ENCODE results near the gene EVA1A.

DNA sequence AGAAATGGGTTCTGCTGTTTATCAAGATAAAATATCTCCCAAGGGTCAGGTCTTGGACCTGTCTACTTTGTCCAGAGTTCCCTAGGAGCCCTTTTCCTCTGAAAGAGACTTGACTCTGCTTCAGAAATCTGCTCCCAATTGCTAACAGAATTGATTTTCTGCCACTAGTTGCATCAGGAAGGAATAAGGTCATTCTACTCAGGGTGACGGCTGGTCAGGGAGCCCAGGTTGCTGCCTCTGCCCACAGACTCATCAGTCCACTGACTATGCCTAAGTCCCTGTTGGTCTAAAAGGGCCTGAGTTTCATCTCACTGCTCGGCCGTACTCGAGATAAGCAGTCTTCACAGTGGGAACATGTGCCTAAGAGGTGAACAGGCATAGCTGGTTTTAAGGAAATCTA is 61.2 kb downstream of the EVA1A start:
- TF ChIP-seq ARNTL (CRISPR knock-in tag; IDR thresholded peaks at IDR 0.05; ENCODE audit: borderline replicate concordance, low read depth) (no peak), CSDC2 (CRISPR knock-in tag; IDR thresholded peaks at IDR 0.05) (no peak), RARB (CRISPR knock-in tag; IDR thresholded peaks at IDR 0.05) (no peak), ZNF70 (CRISPR knock-in tag; IDR thresholded peaks at IDR 0.05) (no peak), GLIS3 (CRISPR knock-in tag; IDR thresholded peaks at IDR 0.05) (no peak), SNAI2 (CRISPR knock-in tag; IDR thresholded peaks at IDR 0.05) (no peak), ZNF565 (CRISPR knock-in tag; conservative IDR thresholded peaks at IDR 0.05; ENCODE audit: low read depth) (no peak), ISL1 (CRISPR knock-in tag; IDR thresholded peaks at IDR 0.05) (no peak)
- TF ChIP-seq, protein P1, sequence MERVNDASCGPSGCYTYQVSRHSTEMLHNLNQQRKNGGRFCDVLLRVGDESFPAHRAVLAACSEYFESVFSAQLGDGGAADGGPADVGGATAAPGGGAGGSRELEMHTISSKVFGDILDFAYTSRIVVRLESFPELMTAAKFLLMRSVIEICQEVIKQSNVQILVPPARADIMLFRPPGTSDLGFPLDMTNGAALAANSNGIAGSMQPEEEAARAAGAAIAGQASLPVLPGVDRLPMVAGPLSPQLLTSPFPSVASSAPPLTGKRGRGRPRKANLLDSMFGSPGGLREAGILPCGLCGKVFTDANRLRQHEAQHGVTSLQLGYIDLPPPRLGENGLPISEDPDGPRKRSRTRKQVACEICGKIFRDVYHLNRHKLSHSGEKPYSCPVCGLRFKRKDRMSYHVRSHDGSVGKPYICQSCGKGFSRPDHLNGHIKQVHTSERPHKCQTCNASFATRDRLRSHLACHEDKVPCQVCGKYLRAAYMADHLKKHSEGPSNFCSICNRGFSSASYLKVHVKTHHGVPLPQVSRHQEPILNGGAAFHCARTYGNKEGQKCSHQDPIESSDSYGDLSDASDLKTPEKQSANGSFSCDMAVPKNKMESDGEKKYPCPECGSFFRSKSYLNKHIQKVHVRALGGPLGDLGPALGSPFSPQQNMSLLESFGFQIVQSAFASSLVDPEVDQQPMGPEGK (CRISPR knock-in tag; IDR thresholded peaks at IDR 0.05; ENCODE audit: borderline replicate concordance) = no peak
- TF ChIP-seq, protein P2, sequence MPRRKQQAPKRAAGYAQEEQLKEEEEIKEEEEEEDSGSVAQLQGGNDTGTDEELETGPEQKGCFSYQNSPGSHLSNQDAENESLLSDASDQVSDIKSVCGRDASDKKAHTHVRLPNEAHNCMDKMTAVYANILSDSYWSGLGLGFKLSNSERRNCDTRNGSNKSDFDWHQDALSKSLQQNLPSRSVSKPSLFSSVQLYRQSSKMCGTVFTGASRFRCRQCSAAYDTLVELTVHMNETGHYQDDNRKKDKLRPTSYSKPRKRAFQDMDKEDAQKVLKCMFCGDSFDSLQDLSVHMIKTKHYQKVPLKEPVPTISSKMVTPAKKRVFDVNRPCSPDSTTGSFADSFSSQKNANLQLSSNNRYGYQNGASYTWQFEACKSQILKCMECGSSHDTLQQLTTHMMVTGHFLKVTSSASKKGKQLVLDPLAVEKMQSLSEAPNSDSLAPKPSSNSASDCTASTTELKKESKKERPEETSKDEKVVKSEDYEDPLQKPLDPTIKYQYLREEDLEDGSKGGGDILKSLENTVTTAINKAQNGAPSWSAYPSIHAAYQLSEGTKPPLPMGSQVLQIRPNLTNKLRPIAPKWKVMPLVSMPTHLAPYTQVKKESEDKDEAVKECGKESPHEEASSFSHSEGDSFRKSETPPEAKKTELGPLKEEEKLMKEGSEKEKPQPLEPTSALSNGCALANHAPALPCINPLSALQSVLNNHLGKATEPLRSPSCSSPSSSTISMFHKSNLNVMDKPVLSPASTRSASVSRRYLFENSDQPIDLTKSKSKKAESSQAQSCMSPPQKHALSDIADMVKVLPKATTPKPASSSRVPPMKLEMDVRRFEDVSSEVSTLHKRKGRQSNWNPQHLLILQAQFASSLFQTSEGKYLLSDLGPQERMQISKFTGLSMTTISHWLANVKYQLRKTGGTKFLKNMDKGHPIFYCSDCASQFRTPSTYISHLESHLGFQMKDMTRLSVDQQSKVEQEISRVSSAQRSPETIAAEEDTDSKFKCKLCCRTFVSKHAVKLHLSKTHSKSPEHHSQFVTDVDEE (CRISPR knock-in tag; IDR thresholded peaks at IDR 0.05) = no peak

All from SK-N-SH treated with all-trans-retinoic acid at 6 μM for 48 hours (cell line).